ENCODE results near the gene CACNA1B.

- TF ChIP-seq SETDB1 (IDR thresholded peaks at IDR 0.05; ENCODE audit: low read length) = no peak
- no peak for TF ChIP-seq TBL1XR1 (IDR thresholded peaks at IDR 0.05; ENCODE audit: low read length in 2 of 2)
- TF ChIP-seq ZZZ3 (IDR thresholded peaks at IDR 0.05) = no peak
- TF ChIP-seq ZNF77 (CRISPR knock-in tag; IDR thresholded peaks at IDR 0.05) = no peak
- no peak for TF ChIP-seq MAFF (IDR thresholded peaks at IDR 0.05; ENCODE audit: low read length)
- no peak for TF ChIP-seq DPF2 (IDR thresholded peaks at IDR 0.05)
- TF ChIP-seq ZBTB1 (CRISPR knock-in tag; IDR thresholded peaks at IDR 0.05; ENCODE audit: borderline replicate concordance, low read depth) = no peak
- TF ChIP-seq LARP7 (IDR thresholded peaks at IDR 0.05) = no peak
- no peak for TF ChIP-seq CTCF (IDR thresholded peaks at IDR 0.05 in 2 of 3, conservative IDR thresholded peaks at IDR 0.05 in 1 of 3; ENCODE audit: insufficient read depth in 2 of 3, low read depth in 1 of 3, low read length in 3 of 3)
- TF ChIP-seq ZNF609 (CRISPR knock-in tag; IDR thresholded peaks at IDR 0.05; ENCODE audit: borderline replicate concordance) = no peak
Observed at GRCh38 chr9:137875846-137876245, 1.7 kb upstream of the CACNA1B start.
